DND-41 (cell line): Measurements from ENCODE around the gene PANX1.

Experiments
- CTCF ChIP-seq: IDR thresholded peaks from 2 replicates; pipeline ENCODE4 v1.5.1; 2012; ENCODE audit warnings: borderline replicate concordance, low read length, moderate library complexity, mild to moderate bottlenecking; ENCODE audit not compliant: poor library complexity, severe bottlenecking; ENCODE audit errors: extremely low read depth
- EZH2 ChIP-seq: IDR thresholded peaks from 3 replicates; pipeline ENCODE4 v1.6.1; 2012; ENCODE audit warnings: borderline replicate concordance, low read depth, mild to moderate bottlenecking, moderate library complexity, low read length, inconsistent platforms; ENCODE audit not compliant: severe bottlenecking

DNA sequence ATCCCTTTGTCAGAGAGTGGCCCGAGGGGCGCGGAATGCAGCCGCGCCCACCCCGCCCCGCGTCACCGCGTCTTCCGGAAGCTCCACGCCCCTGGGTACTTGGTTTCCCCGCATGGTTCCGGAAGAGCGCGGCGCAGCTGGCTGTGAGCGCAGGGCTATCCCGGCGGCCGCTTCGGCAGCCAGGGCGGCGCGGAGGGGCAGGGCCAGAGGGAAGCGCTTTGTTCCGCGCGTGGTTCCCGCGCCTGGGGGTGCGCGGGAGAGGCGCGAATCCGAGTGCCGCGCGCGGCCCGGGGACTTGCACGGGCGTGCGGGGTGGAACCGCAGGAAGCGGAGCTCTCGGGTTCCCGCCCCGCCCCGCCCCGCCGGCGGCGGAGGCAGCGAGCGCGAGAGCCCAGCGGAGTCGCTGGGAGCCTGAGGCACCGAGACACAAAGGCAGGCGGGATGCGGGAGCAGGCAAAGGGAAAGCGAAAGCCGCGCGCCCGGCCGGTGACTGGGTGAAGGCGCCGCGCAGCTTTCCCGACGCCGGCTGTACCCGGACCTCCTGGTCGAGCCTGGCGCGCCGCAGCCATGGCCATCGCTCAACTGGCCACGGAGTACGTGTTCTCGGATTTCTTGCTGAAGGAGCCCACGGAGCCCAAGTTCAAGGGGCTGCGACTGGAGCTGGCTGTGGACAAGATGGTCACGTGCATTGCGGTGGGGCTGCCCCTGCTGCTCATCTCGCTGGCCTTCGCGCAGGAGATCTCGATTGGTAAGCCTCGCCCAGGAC, at the start of gene PANX1:
- TF ChIP-seq CTCF (no peak), EZH2 (no peak)
